ENCODE measurements around the gene SLC35B4.

SLC35B4 gene

DNA sequence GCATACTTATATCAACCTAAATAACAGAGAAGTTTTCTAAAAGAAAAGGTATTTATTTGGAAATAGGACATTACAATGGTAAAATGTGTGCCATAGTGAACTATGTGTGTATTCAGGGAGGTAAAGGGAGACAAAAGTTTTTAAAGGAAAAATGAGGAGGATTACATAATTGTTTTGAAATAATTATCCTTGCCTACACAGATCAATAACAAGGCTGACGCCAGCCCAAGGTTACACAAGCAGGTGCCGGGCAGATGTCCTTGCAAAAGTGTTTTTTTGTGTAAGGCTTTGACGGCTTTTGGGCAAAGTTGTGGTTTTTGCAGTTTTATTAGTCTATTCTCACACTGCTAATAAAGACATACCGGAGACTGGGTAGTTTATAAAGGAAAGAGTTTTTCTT, 22.7 kb upstream of the SLC35B4 start:
- no peaks in the 10 kb centered on the region for H3K36me3 ChIP-seq (ENCODE audit: insufficient read depth, low read length)
- H3K4me3 ChIP-seq, result no peak overlapping the region
- DNase-seq (ENCODE audit: low read depth, low spot score), result no peak
- H3K27ac ChIP-seq, result no peak overlapping the region
- H3K9me3 ChIP-seq (ENCODE audit: low read depth, low read length), result no peaks in the 10 kb centered on the region
- TF ChIP-seq FOXP2 (optimal IDR thresholded peaks at IDR 0.05; ENCODE audit: control extremely low read depth, extremely low read length, insufficient read depth) (no peak), EZH2 (IDR thresholded peaks at IDR 0.05) (no peak), POLR2AphosphoS5 (IDR thresholded peaks at IDR 0.05; ENCODE audit: borderline replicate concordance, low read depth, low read length) (no peak)
- H3K9ac ChIP-seq (ENCODE audit: insufficient read length), result no peak overlapping the region

- no peak overlapping the region for H3K9ac ChIP-seq (ENCODE audit: insufficient read length)
- H3K36me3 ChIP-seq (ENCODE audit: insufficient read depth, low read length), result no peaks in the 10 kb centered on the region
- no peak for TF ChIP-seq EZH2 (IDR thresholded peaks at IDR 0.05)
- TF ChIP-seq POLR2AphosphoS5 (IDR thresholded peaks at IDR 0.05; ENCODE audit: borderline replicate concordance, low read depth, low read length), result no peak
- no peak for TF ChIP-seq FOXP2 (optimal IDR thresholded peaks at IDR 0.05; ENCODE audit: control extremely low read depth, extremely low read length, insufficient read depth)
- H3K27ac ChIP-seq, result no peak overlapping the region
- no peak for DNase-seq (ENCODE audit: low read depth, low spot score)
- H3K9me3 ChIP-seq (ENCODE audit: low read depth, low read length), result no peaks in the 10 kb centered on the region
- H3K4me3 ChIP-seq, result no peak overlapping the region
Measured at GRCh38 chr7:134337980-134338379, 21.2 kb upstream of the SLC35B4 start.

DNA sequence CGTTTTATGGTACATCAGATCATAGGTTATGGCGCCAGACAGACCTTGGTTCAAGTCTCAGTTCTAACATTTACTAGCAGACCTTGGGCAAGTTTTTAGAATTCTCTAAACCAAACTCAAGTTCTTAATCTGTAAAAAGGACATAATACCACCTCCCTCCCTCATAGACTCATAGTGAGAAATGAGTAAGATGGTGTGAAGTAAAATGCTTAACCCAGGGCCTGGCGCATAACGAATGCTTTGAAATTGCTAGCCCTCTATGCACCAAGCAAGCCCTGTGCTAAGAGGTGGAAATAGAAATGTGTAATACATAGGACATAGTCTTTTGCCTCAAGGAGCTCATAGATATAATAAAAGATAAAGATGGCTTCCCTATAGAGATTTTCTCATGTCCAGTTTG, 17.7 kb upstream of the SLC35B4 start:
- no peaks in the 10 kb centered on the region for H3K9me3 ChIP-seq (ENCODE audit: low read depth, low read length)
- TF ChIP-seq POLR2AphosphoS5 (IDR thresholded peaks at IDR 0.05; ENCODE audit: borderline replicate concordance, low read depth, low read length) (no peak), EZH2 (IDR thresholded peaks at IDR 0.05) (no peak), FOXP2 (optimal IDR thresholded peaks at IDR 0.05; ENCODE audit: control extremely low read depth, extremely low read length, insufficient read depth) (no peak)
- no peaks in the 10 kb centered on the region for H3K36me3 ChIP-seq (ENCODE audit: insufficient read depth, low read length)
- H3K9ac ChIP-seq (ENCODE audit: insufficient read length), result no peak overlapping the region
- H3K27ac ChIP-seq, result no peak overlapping the region
- H3K4me3 ChIP-seq, result no peak overlapping the region
- DNase-seq (ENCODE audit: low read depth, low spot score), result no peak

GRCh38 chr7:134333943-134334342, 17.2 kb upstream of the SLC35B4 start:
- no peak overlapping the region for H3K9ac ChIP-seq (ENCODE audit: insufficient read length)
- no peak overlapping the region for H3K4me3 ChIP-seq
- no peaks in the 10 kb centered on the region for H3K36me3 ChIP-seq (ENCODE audit: insufficient read depth, low read length)
- DNase-seq (ENCODE audit: low read depth, low spot score), result no peak
- H3K9me3 ChIP-seq (ENCODE audit: low read depth, low read length), result no peaks in the 10 kb centered on the region
- no peak for TF ChIP-seq FOXP2 (optimal IDR thresholded peaks at IDR 0.05; ENCODE audit: control extremely low read depth, extremely low read length, insufficient read depth)
- no peak for TF ChIP-seq EZH2 (IDR thresholded peaks at IDR 0.05)
- no peak for TF ChIP-seq POLR2AphosphoS5 (IDR thresholded peaks at IDR 0.05; ENCODE audit: borderline replicate concordance, low read depth, low read length)
- H3K27ac ChIP-seq, result no peak overlapping the region

GRCh38 chr7:134332892-134333291, 16.2 kb upstream of the SLC35B4 start:
- Histone ChIP-seq H3K9ac (ENCODE audit: insufficient read length) (no peak overlapping the region), H3K4me3 (no peak overlapping the region), H3K27ac (no peak overlapping the region), H3K9me3 (ENCODE audit: low read depth, low read length) (no peaks in the 10 kb centered on the region), H3K36me3 (ENCODE audit: insufficient read depth, low read length) (no peaks in the 10 kb centered on the region)
- TF ChIP-seq EZH2 (IDR thresholded peaks at IDR 0.05) (no peak), POLR2AphosphoS5 (IDR thresholded peaks at IDR 0.05; ENCODE audit: borderline replicate concordance, low read depth, low read length) (no peak), FOXP2 (optimal IDR thresholded peaks at IDR 0.05; ENCODE audit: control extremely low read depth, extremely low read length, insufficient read depth) (no peak)
- no peak for DNase-seq (ENCODE audit: low read depth, low spot score)

- H3K9ac ChIP-seq (ENCODE audit: insufficient read length), result no peak overlapping the region
- no peaks in the 10 kb centered on the region for H3K9me3 ChIP-seq (ENCODE audit: low read depth, low read length)
- DNase-seq (ENCODE audit: low read depth, low spot score), result no peak
- no peak overlapping the region for H3K27ac ChIP-seq
- no peaks in the 10 kb centered on the region for H3K36me3 ChIP-seq (ENCODE audit: insufficient read depth, low read length)
- no peak overlapping the region for H3K4me3 ChIP-seq
- no peak for TF ChIP-seq EZH2 (IDR thresholded peaks at IDR 0.05)
- no peak for TF ChIP-seq POLR2AphosphoS5 (IDR thresholded peaks at IDR 0.05; ENCODE audit: borderline replicate concordance, low read depth, low read length)
- TF ChIP-seq FOXP2 (optimal IDR thresholded peaks at IDR 0.05; ENCODE audit: control extremely low read depth, extremely low read length, insufficient read depth), result no peak
Measured at GRCh38 chr7:134331393-134331792, 14.7 kb upstream of the SLC35B4 start.

DNA sequence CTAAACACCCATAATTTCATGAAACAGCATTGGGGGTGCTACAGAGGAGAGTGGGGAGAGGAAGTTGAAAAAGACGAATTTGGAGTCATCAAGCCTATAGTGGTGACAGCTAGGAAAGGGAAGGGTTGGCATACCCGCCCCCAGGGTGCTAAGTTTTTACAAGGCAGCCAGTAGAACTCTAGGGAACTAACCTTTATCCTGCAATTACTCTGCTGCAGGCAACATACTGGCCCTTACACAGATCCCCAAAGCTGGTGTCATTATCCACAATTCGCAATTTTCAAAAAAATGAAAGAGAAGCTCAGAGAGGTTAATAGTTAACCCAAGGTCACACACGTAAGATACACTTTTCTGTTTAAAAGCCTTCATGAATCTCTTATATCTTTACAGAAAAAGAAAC, 14.2 kb upstream of the SLC35B4 start:
- no peak overlapping the region for H3K27ac ChIP-seq
- no peaks in the 10 kb centered on the region for H3K36me3 ChIP-seq (ENCODE audit: insufficient read depth, low read length)
- H3K9me3 ChIP-seq (ENCODE audit: low read depth, low read length), result no peaks in the 10 kb centered on the region
- TF ChIP-seq FOXP2 (optimal IDR thresholded peaks at IDR 0.05; ENCODE audit: control extremely low read depth, extremely low read length, insufficient read depth) (no peak), POLR2AphosphoS5 (IDR thresholded peaks at IDR 0.05; ENCODE audit: borderline replicate concordance, low read depth, low read length) (no peak), EZH2 (IDR thresholded peaks at IDR 0.05) (no peak)
- no peak overlapping the region for H3K9ac ChIP-seq (ENCODE audit: insufficient read length)
- no peak for DNase-seq (ENCODE audit: low read depth, low spot score)
- H3K4me3 ChIP-seq, result no peak overlapping the region

- no peak overlapping the region for H3K4me3 ChIP-seq
- TF ChIP-seq FOXP2 (optimal IDR thresholded peaks at IDR 0.05; ENCODE audit: control extremely low read depth, extremely low read length, insufficient read depth) (no peak), POLR2AphosphoS5 (IDR thresholded peaks at IDR 0.05; ENCODE audit: borderline replicate concordance, low read depth, low read length) (no peak), EZH2 (IDR thresholded peaks at IDR 0.05) (no peak)
- DNase-seq (ENCODE audit: low read depth, low spot score), result no peak
- H3K9me3 ChIP-seq (ENCODE audit: low read depth, low read length), result no peaks in the 10 kb centered on the region
- no peaks in the 10 kb centered on the region for H3K36me3 ChIP-seq (ENCODE audit: insufficient read depth, low read length)
- H3K27ac ChIP-seq, result no peak overlapping the region
- H3K9ac ChIP-seq (ENCODE audit: insufficient read length), result no peak overlapping the region
Measured at GRCh38 chr7:134329614-134330346, 13.1 kb upstream of the SLC35B4 start.

GRCh38 chr7:134328900-134329299, 12.2 kb upstream of the SLC35B4 start:
- no peak for TF ChIP-seq FOXP2 (optimal IDR thresholded peaks at IDR 0.05; ENCODE audit: control extremely low read depth, extremely low read length, insufficient read depth)
- TF ChIP-seq POLR2AphosphoS5 (IDR thresholded peaks at IDR 0.05; ENCODE audit: borderline replicate concordance, low read depth, low read length), result no peak
- TF ChIP-seq EZH2 (IDR thresholded peaks at IDR 0.05), result no peak
- no peak for DNase-seq (ENCODE audit: low read depth, low spot score)
- no peak overlapping the region for H3K27ac ChIP-seq
- H3K4me3 ChIP-seq, result no peak overlapping the region
- H3K9ac ChIP-seq (ENCODE audit: insufficient read length), result no peak overlapping the region
- no peaks in the 10 kb centered on the region for H3K9me3 ChIP-seq (ENCODE audit: low read depth, low read length)
- H3K36me3 ChIP-seq (ENCODE audit: insufficient read depth, low read length), result no peaks in the 10 kb centered on the region
